LNCaP clone FGC (cell line): ENCODE results near the gene ACBD5.

ENCODE experiments used
- DNase-seq: peaks from one replicate; pipeline ENCODE4 v3.0.0-alpha.2; 2011; ENCODE audit warnings: low read depth
- H3K4me3 ChIP-seq: 2 replicates; pipeline ENCODE4 v1.5.1; 2011; ENCODE audit warnings: mild to moderate bottlenecking, low read depth, low read length, control low read depth
- CTCF ChIP-seq: IDR thresholded peaks from 2 replicates; pipeline ENCODE4 v1.5.1; 2012; ENCODE audit warnings: mild to moderate bottlenecking; ENCODE audit not compliant: control insufficient read depth, insufficient read depth; ENCODE audit errors: extremely low read depth

Gene ACBD5

GRCh38 chr10:27207350-27207749 lies 33.2 kb downstream of the ACBD5 start:
- DNase-seq: no peak
- no peak for TF ChIP-seq CTCF
- no peak overlapping the region for H3K4me3 ChIP-seq

- H3K4me3 ChIP-seq: no peak overlapping the region
- no peak for DNase-seq
- no peak for TF ChIP-seq CTCF
Measured at GRCh38 chr10:27203806-27204205, 36.8 kb downstream of the ACBD5 start.

DNA sequence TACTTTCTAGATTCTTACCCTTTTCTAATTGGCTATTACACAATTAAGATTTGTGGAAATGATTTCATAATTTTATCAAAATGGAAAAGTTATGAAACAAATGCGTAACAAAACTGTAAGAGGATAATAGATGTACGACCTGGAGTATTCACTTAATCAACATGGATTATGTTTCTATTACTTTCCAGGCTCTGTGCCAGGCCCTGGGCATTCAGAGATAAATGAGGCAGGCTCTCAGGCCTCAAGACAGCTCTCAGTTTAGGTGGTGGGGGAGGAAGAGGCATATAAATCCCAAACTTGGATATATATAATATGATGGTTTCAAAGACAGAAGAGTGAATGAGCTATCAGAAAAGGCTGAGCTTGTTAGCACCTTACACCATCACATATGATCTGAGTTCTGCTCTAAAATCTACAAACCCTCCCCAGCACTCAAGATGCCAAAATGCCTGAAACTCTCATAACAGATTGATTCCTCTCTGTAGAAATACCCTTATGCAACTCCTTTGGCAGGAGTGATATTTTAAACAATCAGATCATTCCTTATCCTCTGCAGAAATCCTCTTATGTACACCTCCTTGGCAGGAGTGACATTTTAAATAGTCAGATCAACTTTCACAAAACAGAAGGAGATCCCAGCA lies 42.5 kb downstream of the ACBD5 start:
- DNase-seq: no peak
- TF ChIP-seq CTCF: no peak
- H3K4me3 ChIP-seq: no peak overlapping the region

DNA sequence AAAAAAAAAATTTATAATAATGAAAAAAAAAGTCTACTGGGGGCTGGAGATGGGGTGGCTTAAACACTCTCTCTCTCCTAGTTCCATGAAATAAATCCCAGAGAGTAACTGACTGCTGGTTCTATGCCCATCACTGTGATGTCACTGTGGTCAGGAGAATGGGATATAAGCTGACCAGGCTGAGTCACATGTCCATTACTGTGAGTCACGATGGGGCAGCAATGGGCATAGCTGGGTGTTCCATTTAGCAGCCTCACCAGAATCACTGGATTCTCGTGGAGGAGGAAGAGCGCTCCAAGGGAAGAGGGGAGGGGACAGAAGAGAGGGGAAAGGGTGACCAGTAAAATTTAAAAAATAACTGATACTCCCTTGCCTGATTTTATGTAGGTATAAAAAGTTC lies 48.3 kb downstream of the ACBD5 start:
- DNase-seq: no peak
- no peak for TF ChIP-seq CTCF
- H3K4me3 ChIP-seq: no peak overlapping the region

DNA sequence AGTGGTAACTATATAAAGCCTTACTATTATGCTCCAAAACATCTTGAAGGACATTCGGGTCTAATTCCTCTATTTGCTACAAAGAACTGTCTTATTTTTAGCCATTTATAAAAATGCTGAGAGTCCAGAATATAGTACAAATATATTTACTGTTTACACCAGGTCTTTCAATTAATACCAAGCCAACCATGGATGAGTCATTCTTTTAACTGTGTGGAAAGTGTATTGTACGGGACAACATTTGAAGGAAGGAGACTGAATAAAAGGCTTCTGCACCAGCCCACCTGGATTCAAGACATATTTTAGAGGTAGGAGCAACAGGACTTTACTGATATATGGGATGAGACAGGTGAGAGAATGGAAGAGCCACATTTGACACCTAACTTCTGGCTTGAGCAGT lies 50.1 kb downstream of the ACBD5 start:
- no peak for TF ChIP-seq CTCF
- no peak overlapping the region for H3K4me3 ChIP-seq
- no peak for DNase-seq

- no peak overlapping the region for H3K4me3 ChIP-seq
- DNase-seq: no peak
Measured at GRCh38 chr10:27188897-27189296, 51.7 kb downstream of the ACBD5 start.

More at GRCh38 chr10:27188897-27189296, 51.7 kb downstream of the ACBD5 start:
- TF ChIP-seq CTCF: no peak
